ENCODE measurements around the gene FFAR4.

Gene FFAR4

DNA sequence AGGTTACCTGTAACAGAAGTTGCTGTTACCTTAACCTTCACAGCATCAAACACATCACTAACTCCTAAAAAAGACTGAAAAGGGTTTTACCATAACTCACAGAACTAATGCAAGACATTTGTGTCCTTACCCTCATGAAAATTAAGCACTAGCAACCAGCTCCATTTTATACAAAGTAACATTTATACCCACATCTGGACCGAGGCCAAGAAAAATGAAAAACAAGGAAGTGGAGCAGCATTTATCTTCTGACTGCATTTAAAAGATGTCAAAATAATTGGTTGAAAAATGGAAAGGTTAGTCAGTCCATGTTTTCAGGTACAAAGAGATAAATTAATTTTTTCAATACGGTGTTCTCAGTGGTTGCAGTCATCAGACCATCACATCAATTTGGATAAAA, 37.7 kb downstream of the FFAR4 start:
- H3K27me3 ChIP-seq (ENCODE audit: insufficient read depth, poor library complexity, severe bottlenecking): peaks cover 16% of the 10 kb centered on the region

DNA sequence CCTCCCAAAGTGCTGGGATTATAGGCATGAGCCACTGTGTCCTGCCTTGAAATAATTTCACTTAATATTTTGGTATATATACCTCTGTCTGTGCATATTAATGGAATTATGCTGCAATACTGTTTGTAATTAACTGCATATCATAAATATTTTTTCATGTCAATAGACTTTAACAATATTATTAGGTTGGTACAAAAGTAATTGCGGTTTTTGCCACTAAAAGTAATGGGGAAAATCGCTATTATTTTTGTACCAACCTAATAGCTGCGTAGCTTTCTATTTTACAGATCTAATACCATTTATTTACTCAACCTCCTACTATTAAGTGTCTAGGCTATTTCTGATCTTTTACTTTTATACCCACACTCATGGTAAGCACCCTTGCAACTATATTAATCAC, 42.0 kb downstream of the FFAR4 start:
- Histone ChIP-seq H3K27ac (replicated peaks) (no peak overlapping the region), H3K27me3 (ENCODE audit: insufficient read depth, poor library complexity, severe bottlenecking) (peaks cover 2% of the 10 kb centered on the region), H3K4me3 (replicated peaks; ENCODE audit: insufficient read depth, low read length) (no peak overlapping the region)
- TF ChIP-seq, protein P1, sequence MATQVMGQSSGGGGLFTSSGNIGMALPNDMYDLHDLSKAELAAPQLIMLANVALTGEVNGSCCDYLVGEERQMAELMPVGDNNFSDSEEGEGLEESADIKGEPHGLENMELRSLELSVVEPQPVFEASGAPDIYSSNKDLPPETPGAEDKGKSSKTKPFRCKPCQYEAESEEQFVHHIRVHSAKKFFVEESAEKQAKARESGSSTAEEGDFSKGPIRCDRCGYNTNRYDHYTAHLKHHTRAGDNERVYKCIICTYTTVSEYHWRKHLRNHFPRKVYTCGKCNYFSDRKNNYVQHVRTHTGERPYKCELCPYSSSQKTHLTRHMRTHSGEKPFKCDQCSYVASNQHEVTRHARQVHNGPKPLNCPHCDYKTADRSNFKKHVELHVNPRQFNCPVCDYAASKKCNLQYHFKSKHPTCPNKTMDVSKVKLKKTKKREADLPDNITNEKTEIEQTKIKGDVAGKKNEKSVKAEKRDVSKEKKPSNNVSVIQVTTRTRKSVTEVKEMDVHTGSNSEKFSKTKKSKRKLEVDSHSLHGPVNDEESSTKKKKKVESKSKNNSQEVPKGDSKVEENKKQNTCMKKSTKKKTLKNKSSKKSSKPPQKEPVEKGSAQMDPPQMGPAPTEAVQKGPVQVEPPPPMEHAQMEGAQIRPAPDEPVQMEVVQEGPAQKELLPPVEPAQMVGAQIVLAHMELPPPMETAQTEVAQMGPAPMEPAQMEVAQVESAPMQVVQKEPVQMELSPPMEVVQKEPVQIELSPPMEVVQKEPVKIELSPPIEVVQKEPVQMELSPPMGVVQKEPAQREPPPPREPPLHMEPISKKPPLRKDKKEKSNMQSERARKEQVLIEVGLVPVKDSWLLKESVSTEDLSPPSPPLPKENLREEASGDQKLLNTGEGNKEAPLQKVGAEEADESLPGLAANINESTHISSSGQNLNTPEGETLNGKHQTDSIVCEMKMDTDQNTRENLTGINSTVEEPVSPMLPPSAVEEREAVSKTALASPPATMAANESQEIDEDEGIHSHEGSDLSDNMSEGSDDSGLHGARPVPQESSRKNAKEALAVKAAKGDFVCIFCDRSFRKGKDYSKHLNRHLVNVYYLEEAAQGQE (IDR thresholded peaks at IDR 0.05; ENCODE audit: insufficient replicate concordance, low read depth): no peak
- TF ChIP-seq SPI1 (IDR thresholded peaks at IDR 0.05; ENCODE audit: borderline replicate concordance, low read depth) (no peak), GABPA (IDR thresholded peaks at IDR 0.05; ENCODE audit: low read depth) (no peak), POLR2AphosphoS5 (IDR thresholded peaks at IDR 0.05; ENCODE audit: low read depth) (no peak)
- TF ChIP-seq, protein P2, sequence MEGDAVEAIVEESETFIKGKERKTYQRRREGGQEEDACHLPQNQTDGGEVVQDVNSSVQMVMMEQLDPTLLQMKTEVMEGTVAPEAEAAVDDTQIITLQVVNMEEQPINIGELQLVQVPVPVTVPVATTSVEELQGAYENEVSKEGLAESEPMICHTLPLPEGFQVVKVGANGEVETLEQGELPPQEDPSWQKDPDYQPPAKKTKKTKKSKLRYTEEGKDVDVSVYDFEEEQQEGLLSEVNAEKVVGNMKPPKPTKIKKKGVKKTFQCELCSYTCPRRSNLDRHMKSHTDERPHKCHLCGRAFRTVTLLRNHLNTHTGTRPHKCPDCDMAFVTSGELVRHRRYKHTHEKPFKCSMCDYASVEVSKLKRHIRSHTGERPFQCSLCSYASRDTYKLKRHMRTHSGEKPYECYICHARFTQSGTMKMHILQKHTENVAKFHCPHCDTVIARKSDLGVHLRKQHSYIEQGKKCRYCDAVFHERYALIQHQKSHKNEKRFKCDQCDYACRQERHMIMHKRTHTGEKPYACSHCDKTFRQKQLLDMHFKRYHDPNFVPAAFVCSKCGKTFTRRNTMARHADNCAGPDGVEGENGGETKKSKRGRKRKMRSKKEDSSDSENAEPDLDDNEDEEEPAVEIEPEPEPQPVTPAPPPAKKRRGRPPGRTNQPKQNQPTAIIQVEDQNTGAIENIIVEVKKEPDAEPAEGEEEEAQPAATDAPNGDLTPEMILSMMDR (IDR thresholded peaks at IDR 0.05; ENCODE audit: insufficient read depth, low read length): no peak
- no peak for DNase-seq (ENCODE audit: low read depth in 1 of 2, low spot score in 1 of 2)

More for the DNA sequence above, 37.7 kb downstream of the FFAR4 start:
- no peak for TF ChIP-seq GABPA (IDR thresholded peaks at IDR 0.05; ENCODE audit: low read depth)
- TF ChIP-seq SPI1 (IDR thresholded peaks at IDR 0.05; ENCODE audit: borderline replicate concordance, low read depth): peak; percentile 80
- TF ChIP-seq POLR2AphosphoS5 (IDR thresholded peaks at IDR 0.05; ENCODE audit: low read depth): no peak
- TF ChIP-seq, protein P2 (IDR thresholded peaks at IDR 0.05; ENCODE audit: insufficient read depth, low read length): no peak
- Histone ChIP-seq H3K27ac (replicated peaks) (no peak overlapping the region), H3K4me3 (replicated peaks; ENCODE audit: insufficient read depth, low read length) (no peak overlapping the region)
- DNase-seq (ENCODE audit: low read depth in 1 of 2, low spot score in 1 of 2): no peak

DNA sequence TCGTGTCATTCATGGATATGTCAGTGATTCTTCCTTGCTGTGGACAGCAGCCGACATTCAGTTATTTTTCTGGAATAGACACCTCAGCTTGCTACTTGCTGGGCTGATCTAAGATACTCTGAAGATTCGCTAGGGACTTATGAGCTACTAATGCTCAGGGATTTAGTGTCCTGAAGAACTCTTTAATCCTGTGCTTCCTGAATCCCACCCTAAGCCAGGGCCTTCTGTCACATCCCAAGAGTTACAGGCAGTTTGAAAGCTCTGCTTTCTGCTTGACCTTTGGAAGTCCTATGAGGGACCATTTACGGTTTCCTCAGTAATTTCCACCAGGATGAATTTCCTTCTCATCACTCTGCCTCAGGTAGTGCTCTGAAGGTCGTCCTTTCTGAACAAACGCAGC, 45.8 kb downstream of the FFAR4 start, which contains the start of gene PDE6C:
PDE6C (plus strand) TSS at position 227 of the 400 bp plus-strand sequence. CDS start 189 bp downstream, outside the sequence.
- Histone ChIP-seq H3K27ac (replicated peaks) (no peak within 1 kb of the TSS), H3K4me3 (replicated peaks; ENCODE audit: insufficient read depth, low read length) (no peak within 1 kb of the TSS)
- TF ChIP-seq, protein P1 (IDR thresholded peaks at IDR 0.05; ENCODE audit: insufficient replicate concordance, low read depth): no peak
- TF ChIP-seq GABPA (IDR thresholded peaks at IDR 0.05; ENCODE audit: low read depth): no peak
- no peak for TF ChIP-seq SPI1 (IDR thresholded peaks at IDR 0.05; ENCODE audit: borderline replicate concordance, low read depth)
- no peak for TF ChIP-seq POLR2AphosphoS5 (IDR thresholded peaks at IDR 0.05; ENCODE audit: low read depth)
- TF ChIP-seq, protein P2 (IDR thresholded peaks at IDR 0.05; ENCODE audit: insufficient read depth, low read length): no peak

DNA sequence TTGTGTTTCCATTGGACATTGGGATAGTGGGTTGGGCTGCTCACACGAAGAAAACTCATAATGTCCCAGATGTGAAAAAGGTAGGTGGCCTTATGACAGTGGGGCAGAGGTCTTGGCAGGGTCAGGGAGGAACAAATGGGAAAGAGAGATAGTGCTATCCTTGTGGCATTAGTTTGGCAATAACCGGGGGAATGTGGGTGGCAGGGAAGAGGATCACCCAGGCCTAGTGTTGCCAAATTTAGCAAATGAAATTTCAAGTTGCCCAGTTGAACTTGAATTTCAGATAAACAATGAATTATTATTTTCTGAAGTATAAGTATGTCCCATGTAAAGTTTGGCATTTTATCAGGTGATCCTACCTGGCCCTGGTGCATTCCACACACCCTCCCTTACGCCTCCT, 46.7 kb downstream of the FFAR4 start:
- H3K4me3 ChIP-seq (replicated peaks; ENCODE audit: insufficient read depth, low read length): no peak overlapping the region
- H3K27me3 ChIP-seq (ENCODE audit: insufficient read depth, poor library complexity, severe bottlenecking): no peaks in the 10 kb centered on the region
- no peak overlapping the region for H3K27ac ChIP-seq (replicated peaks)
- TF ChIP-seq POLR2AphosphoS5 (IDR thresholded peaks at IDR 0.05; ENCODE audit: low read depth): no peak
- DNase-seq (ENCODE audit: low read depth in 1 of 2, low spot score in 1 of 2): no peak

More for the DNA sequence above, 45.8 kb downstream of the FFAR4 start, which contains the start of gene PDE6C:
- H3K27me3 ChIP-seq (ENCODE audit: insufficient read depth, poor library complexity, severe bottlenecking): no peaks in the 10 kb centered on the region
- no peak for DNase-seq (ENCODE audit: low read depth in 1 of 2, low spot score in 1 of 2)
